HepG2 (cell line): Measurements from ENCODE around the gene CR1. TPM values are rescaled to one million over a fixed set of nuclear protein-coding genes. Genes with fewer than 3 reads are reported as not detected.
A peak's percentile ranks its signal among the peaks of the same experiment; 100 is the strongest.

ENCODE experiments used
- CCDC6 ChIP-seq: sonication (generic); formaldehyde crosslinking; IDR thresholded peaks from 2 replicates; pipeline ENCODE4 v1.8.1; 2022; ENCODE audit warnings: mild to moderate bottlenecking, missing genetic modification reagents, moderate library complexity
- CREM ChIP-seq, 2 experiments: sonication (generic) in 1 of 2; formaldehyde crosslinking in 1 of 2; IDR thresholded peaks; 2 replicates each; pipeline versions ENCODE4 v1.4.0 to v1.6.1; 2016 to 2020; ENCODE audit warnings: antibody characterized with exemption in 1 of 2, mild to moderate bottlenecking in 1 of 2, missing genetic modification reagents in 1 of 2
- KDM5B ChIP-seq: sonication (generic); formaldehyde crosslinking; IDR thresholded peaks from 2 replicates; pipeline ENCODE4 v1.4.0; 2020; ENCODE audit warnings: missing genetic modification reagents, mild to moderate bottlenecking, borderline replicate concordance
- NFYB ChIP-seq: sonication (generic); formaldehyde crosslinking; IDR thresholded peaks from 2 replicates; pipeline ENCODE4 v1.4.0; 2020; ENCODE audit warnings: missing genetic modification reagents
- NKX3-1 ChIP-seq: sonication (generic); formaldehyde crosslinking; IDR thresholded peaks from 2 replicates; pipeline ENCODE4 v1.5.0; 2020; ENCODE audit warnings: missing genetic modification reagents
- NR2F6 ChIP-seq, 2 experiments: IDR thresholded peaks; 2 replicates each; pipeline ENCODE4 v1.6.1; 2016; ENCODE audit warnings: antibody characterized with exemption in 1 of 2, mild to moderate bottlenecking in 1 of 2
- SNRNP70 ChIP-seq: fragments of 200-400 bp; formaldehyde crosslinking; IDR thresholded peaks from 2 replicates; pipeline ENCODE4 v1.6.1; 2017; ENCODE audit warnings: mild to moderate bottlenecking, low read depth, low read length, moderate library complexity
- TBX2 ChIP-seq: sonication (generic); formaldehyde crosslinking; IDR thresholded peaks from 2 replicates; pipeline ENCODE4 v1.5.0; 2020; ENCODE audit warnings: missing genetic modification reagents, mild to moderate bottlenecking, borderline replicate concordance
- TGIF2 ChIP-seq: IDR thresholded peaks from 2 replicates; pipeline ENCODE4 v1.6.1; 2016; ENCODE audit warnings: control low read depth, missing compliant biosample characterization
- ZNF674 ChIP-seq: sonication (generic); formaldehyde crosslinking; IDR thresholded peaks from 2 replicates; pipeline ENCODE4 v1.5.0; 2020; ENCODE audit warnings: low read depth, mild to moderate bottlenecking, missing genetic modification reagents
- ZNF703 ChIP-seq: sonication (generic); formaldehyde crosslinking; IDR thresholded peaks from 2 replicates; pipeline ENCODE4 v1.5.1; 2020; ENCODE audit warnings: missing genetic modification reagents, mild to moderate bottlenecking, moderate library complexity, borderline replicate concordance
- polyA plus RNA-seq, 8 experiments: library from polyadenylated mRNA; depleted of rRNA in 3 of 8; stranded (reverse) in 7 of 8; unstranded in 1 of 8; fragments of >200 nt; fragmentation: Illumina TruSeq in 4 of 8; extraction: Trizol in 4 of 8; gene quantifications; 2 replicates each; pipeline versions ENCODE4 v1.2.1 to v1.2.3, GENCODE V29; 2011 to 2016; ENCODE audit warnings: low read depth in 4 of 8, missing spikeins in 1 of 8, mixed read lengths in 1 of 8; ENCODE audit not compliant: insufficient read depth in 1 of 8
- total RNA-seq, 5 experiments: library from RNA; depleted of rRNA; stranded (reverse); fragments of >200 nt; fragmentation: Illumina TruSeq; extraction: Trizol; gene quantifications; 2 replicates each; pipeline ENCODE4 v1.2.3, GENCODE V29; 2016; ENCODE audit warnings: low read depth in 1 of 5
- TF ChIP-seq, protein P1 (sequence below): IDR thresholded peaks from 2 replicates; pipeline ENCODE4 v1.6.1; 2012; ENCODE audit warnings: low read depth, low read length, improper control_type of control experiment
- TF ChIP-seq, protein P2 (sequence below), 2 experiments: fragments of 450-650 bp in 1 of 2; sonication (generic) in 1 of 2; formaldehyde crosslinking in 1 of 2; IDR thresholded peaks; 2 replicates each; pipeline versions ENCODE4 v1.6.1 to v1.8.0; 2016 to 2022; ENCODE audit warnings: antibody characterized with exemption in 1 of 2, mild to moderate bottlenecking in 1 of 2, missing genetic modification reagents in 1 of 2
- TF ChIP-seq, protein P3 (sequence below): sonication (generic); formaldehyde crosslinking; IDR thresholded peaks from 2 replicates; pipeline ENCODE4 v1.4.0; 2020; ENCODE audit warnings: missing genetic modification reagents

The CR1 gene
- total and polyA plus RNA-seq, 2 of the 13 experiments (the other 11 are each of a cell fraction or from before 2014, with no cell fraction given): not detected

DNA sequence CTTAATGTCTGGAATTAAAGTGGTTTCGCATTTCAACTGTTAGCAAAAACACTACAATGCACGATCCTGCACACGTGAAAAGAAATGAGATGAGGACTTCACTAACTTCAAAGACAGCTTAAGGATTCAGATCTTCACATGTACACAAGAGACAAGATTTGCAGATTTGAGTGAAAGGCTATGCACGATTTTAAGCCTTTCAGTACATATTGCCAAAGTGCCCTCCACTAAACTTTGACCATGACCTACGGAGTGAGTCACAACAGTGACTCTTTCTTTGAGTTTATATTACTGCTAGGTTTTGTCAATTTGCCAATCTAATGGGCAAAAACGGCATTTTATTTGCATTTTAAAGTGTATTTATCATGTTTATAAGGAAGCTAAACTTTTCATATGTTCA is 107.8 kb downstream of the CR1 start (continued):
- no peak for TF ChIP-seq TGIF2 (CRISPR knock-in tag)
- TF ChIP-seq CREM (IDR thresholded peaks at IDR 0.05): peak; percentile 89
- no peak for TF ChIP-seq CREM (CRISPR knock-in tag; IDR thresholded peaks at IDR 0.05)
- 0 out of 2 replicates have a peak, but pooled peaks have one; percentile 40 for TF ChIP-seq ZNF703 (CRISPR knock-in tag)
- peak; percentile 82 for TF ChIP-seq TBX2
- TF ChIP-seq, protein P1, sequence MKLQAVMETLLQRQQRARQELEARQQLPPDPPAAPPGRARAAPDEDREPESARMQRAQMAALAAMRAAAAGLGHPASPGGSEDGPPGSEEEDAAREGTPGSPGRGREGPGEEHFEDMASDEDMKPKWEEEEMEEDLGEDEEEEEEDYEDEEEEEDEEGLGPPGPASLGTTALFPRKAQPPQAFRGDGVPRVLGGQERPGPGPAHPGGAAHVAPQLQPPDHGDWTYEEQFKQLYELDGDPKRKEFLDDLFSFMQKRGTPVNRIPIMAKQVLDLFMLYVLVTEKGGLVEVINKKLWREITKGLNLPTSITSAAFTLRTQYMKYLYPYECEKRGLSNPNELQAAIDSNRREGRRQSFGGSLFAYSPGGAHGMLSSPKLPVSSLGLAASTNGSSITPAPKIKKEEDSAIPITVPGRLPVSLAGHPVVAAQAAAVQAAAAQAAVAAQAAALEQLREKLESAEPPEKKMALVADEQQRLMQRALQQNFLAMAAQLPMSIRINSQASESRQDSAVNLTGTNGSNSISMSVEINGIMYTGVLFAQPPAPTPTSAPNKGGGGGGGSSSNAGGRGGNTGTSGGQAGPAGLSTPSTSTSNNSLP: peak; percentile 80
- TF ChIP-seq NKX3-1 (CRISPR knock-in tag): peak; percentile 88; the same call in 1 of the 2 replicates
- TF ChIP-seq NFYB (CRISPR knock-in tag): no peak
- no peak for TF ChIP-seq ZNF674 (CRISPR knock-in tag)
- peak; percentile 98 for TF ChIP-seq NR2F6 (IDR thresholded peaks at IDR 0.05)
- peak; percentile 97 for TF ChIP-seq NR2F6 (CRISPR knock-in tag; IDR thresholded peaks at IDR 0.05)
- peak; percentile 22; the same call in 1 of the 2 replicates for TF ChIP-seq CCDC6
- TF ChIP-seq SNRNP70: no peak
- TF ChIP-seq KDM5B (CRISPR knock-in tag): no peak
- TF ChIP-seq, protein P2, sequence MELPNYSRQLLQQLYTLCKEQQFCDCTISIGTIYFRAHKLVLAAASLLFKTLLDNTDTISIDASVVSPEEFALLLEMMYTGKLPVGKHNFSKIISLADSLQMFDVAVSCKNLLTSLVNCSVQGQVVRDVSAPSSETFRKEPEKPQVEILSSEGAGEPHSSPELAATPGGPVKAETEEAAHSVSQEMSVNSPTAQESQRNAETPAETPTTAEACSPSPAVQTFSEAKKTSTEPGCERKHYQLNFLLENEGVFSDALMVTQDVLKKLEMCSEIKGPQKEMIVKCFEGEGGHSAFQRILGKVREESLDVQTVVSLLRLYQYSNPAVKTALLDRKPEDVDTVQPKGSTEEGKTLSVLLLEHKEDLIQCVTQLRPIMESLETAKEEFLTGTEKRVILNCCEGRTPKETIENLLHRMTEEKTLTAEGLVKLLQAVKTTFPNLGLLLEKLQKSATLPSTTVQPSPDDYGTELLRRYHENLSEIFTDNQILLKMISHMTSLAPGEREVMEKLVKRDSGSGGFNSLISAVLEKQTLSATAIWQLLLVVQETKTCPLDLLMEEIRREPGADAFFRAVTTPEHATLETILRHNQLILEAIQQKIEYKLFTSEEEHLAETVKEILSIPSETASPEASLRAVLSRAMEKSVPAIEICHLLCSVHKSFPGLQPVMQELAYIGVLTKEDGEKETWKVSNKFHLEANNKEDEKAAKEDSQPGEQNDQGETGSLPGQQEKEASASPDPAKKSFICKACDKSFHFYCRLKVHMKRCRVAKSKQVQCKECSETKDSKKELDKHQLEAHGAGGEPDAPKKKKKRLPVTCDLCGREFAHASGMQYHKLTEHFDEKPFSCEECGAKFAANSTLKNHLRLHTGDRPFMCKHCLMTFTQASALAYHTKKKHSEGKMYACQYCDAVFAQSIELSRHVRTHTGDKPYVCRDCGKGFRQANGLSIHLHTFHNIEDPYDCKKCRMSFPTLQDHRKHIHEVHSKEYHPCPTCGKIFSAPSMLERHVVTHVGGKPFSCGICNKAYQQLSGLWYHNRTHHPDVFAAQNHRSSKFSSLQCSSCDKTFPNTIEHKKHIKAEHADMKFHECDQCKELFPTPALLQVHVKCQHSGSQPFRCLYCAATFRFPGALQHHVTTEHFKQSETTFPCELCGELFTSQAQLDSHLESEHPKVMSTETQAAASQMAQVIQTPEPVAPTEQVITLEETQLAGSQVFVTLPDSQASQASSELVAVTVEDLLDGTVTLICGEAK (IDR thresholded peaks at IDR 0.05): no peak
- TF ChIP-seq, protein P2 (CRISPR knock-in tag; IDR thresholded peaks at IDR 0.05): no peak
- TF ChIP-seq, protein P3, sequence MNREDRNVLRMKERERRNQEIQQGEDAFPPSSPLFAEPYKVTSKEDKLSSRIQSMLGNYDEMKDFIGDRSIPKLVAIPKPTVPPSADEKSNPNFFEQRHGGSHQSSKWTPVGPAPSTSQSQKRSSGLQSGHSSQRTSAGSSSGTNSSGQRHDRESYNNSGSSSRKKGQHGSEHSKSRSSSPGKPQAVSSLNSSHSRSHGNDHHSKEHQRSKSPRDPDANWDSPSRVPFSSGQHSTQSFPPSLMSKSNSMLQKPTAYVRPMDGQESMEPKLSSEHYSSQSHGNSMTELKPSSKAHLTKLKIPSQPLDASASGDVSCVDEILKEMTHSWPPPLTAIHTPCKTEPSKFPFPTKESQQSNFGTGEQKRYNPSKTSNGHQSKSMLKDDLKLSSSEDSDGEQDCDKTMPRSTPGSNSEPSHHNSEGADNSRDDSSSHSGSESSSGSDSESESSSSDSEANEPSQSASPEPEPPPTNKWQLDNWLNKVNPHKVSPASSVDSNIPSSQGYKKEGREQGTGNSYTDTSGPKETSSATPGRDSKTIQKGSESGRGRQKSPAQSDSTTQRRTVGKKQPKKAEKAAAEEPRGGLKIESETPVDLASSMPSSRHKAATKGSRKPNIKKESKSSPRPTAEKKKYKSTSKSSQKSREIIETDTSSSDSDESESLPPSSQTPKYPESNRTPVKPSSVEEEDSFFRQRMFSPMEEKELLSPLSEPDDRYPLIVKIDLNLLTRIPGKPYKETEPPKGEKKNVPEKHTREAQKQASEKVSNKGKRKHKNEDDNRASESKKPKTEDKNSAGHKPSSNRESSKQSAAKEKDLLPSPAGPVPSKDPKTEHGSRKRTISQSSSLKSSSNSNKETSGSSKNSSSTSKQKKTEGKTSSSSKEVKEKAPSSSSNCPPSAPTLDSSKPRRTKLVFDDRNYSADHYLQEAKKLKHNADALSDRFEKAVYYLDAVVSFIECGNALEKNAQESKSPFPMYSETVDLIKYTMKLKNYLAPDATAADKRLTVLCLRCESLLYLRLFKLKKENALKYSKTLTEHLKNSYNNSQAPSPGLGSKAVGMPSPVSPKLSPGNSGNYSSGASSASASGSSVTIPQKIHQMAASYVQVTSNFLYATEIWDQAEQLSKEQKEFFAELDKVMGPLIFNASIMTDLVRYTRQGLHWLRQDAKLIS (CRISPR knock-in tag): no peak
